Left ventricle myocardium inferior (tissue), 1 donor: ENCODE results near the gene INPP4B. TPM values are rescaled to one million over a fixed set of nuclear protein-coding genes. Genes with fewer than 3 reads are reported as not detected.

Source experiments
- DNase-seq: peaks from one replicate; pipeline ENCODE4 v3.0.0-alpha.2; 2020
- H3K27ac ChIP-seq: fragments of 200-600 bp; replicated peaks from 2 replicates; pipeline ENCODE4 v1.8.0; 2021
- H3K27me3 ChIP-seq: fragments of 200-600 bp; 2 replicates; pipeline ENCODE4 v1.8.0; 2021; ENCODE audit warnings: low read depth
- H3K36me3 ChIP-seq: fragments of 200-600 bp; 2 replicates; pipeline ENCODE4 v1.8.0; 2021
- H3K4me1 ChIP-seq: fragments of 200-600 bp; 2 replicates; pipeline ENCODE4 v1.8.0; 2021
- H3K4me3 ChIP-seq: fragments of 200-600 bp; 2 replicates; pipeline ENCODE4 v1.8.0; 2021; ENCODE audit warnings: mild to moderate bottlenecking, moderate library complexity
- H3K9me3 ChIP-seq: fragments of 200-600 bp; replicated peaks from 2 replicates; pipeline ENCODE4 v1.8.0; 2021
- CTCF ChIP-seq: fragments of 200-600 bp; IDR thresholded peaks from 2 replicates; pipeline ENCODE4 v1.8.0; 2021; ENCODE audit warnings: antibody characterized with exemption, mild to moderate bottlenecking, borderline replicate concordance
- intact Hi-C: fragments of 100-400 bp; cut with micrococcal nuclease; formaldehyde crosslinking; loops from one replicate; pipeline ENCODE4 v1.11.0; 2022
- total RNA-seq: library from RNA; stranded (reverse); fragmentation: NEBNext Ultra II Directional; extraction: Animal tissue kit (Norgen Biotek cat#: 25700); gene quantifications from one replicate; pipeline ENCODE4 v1.2.1, GENCODE V29; 2021
- donor health status: DM: no; HTN: yes; CAD: no; lungs with severe emphysema.

INPP4B gene
- total RNA-seq, 1 donor from 2014 or later, result 61.1 TPM

GRCh38 chr4:142329313-142329712 lies 516.8 kb downstream of the INPP4B start:
- Histone ChIP-seq H3K36me3 (no peaks in the 10 kb centered on the region), H3K27me3 (no peaks in the 10 kb centered on the region), H3K27ac (peak overlapping the region; percentile 74), H3K9me3 (no peaks in the 10 kb centered on the region), H3K4me3 (no peak overlapping the region), H3K4me1 (peaks cover 48% of the 10 kb centered on the region)
- intact Hi-C loops, result no loop called here
- DNase-seq, result no peak
- no peak for TF ChIP-seq CTCF

- Histone ChIP-seq H3K4me1 (peaks cover 21% of the 10 kb centered on the region), H3K4me3 (no peak overlapping the region), H3K9me3 (peaks cover 8% of the 10 kb centered on the region), H3K27me3 (no peaks in the 10 kb centered on the region), H3K36me3 (no peaks in the 10 kb centered on the region), H3K27ac (no peak overlapping the region)
- no peak for TF ChIP-seq CTCF
- intact Hi-C loops, result no loop called here
- DNase-seq, result no peak
Measured at GRCh38 chr4:142326181-142326580, 519.9 kb downstream of the INPP4B start.

- no peak for TF ChIP-seq CTCF
- H3K9me3 ChIP-seq, result peaks cover 9% of the 10 kb centered on the region
- H3K4me1 ChIP-seq, result peaks cover 5% of the 10 kb centered on the region
- H3K27me3 ChIP-seq, result no peaks in the 10 kb centered on the region
- no peak overlapping the region for H3K27ac ChIP-seq
- DNase-seq, result no peak
- intact Hi-C loops, result no loop called here
- no peaks in the 10 kb centered on the region for H3K36me3 ChIP-seq
- H3K4me3 ChIP-seq, result no peak overlapping the region
Measured at GRCh38 chr4:142324572-142324971, 521.5 kb downstream of the INPP4B start.

GRCh38 chr4:142322996-142323395 lies 523.1 kb downstream of the INPP4B start:
- no peak overlapping the region for H3K4me3 ChIP-seq
- H3K9me3 ChIP-seq, result peaks cover 9% of the 10 kb centered on the region
- no peak overlapping the region for H3K27ac ChIP-seq
- no peak for TF ChIP-seq CTCF
- H3K4me1 ChIP-seq, result no peaks in the 10 kb centered on the region
- no peaks in the 10 kb centered on the region for H3K27me3 ChIP-seq
- no peak for DNase-seq
- H3K36me3 ChIP-seq, result no peaks in the 10 kb centered on the region
- intact Hi-C loops, result no loop called here

GRCh38 chr4:142318280-142318679 lies 527.8 kb downstream of the INPP4B start:
- peaks cover 9% of the 10 kb centered on the region for H3K9me3 ChIP-seq
- no peak for TF ChIP-seq CTCF
- no peak for DNase-seq
- H3K27me3 ChIP-seq, result no peaks in the 10 kb centered on the region
- H3K36me3 ChIP-seq, result no peaks in the 10 kb centered on the region
- intact Hi-C loops, result no loop called here
- peak overlapping the region; percentile 47 for H3K27ac ChIP-seq
- H3K4me1 ChIP-seq, result peaks cover 22% of the 10 kb centered on the region
- H3K4me3 ChIP-seq, result no peak overlapping the region

GRCh38 chr4:142316913-142317312 lies 529.2 kb downstream of the INPP4B start:
- Histone ChIP-seq H3K9me3 (peaks cover 8% of the 10 kb centered on the region), H3K36me3 (no peaks in the 10 kb centered on the region), H3K4me3 (no peak overlapping the region), H3K27ac (peak overlapping the region; percentile 47), H3K27me3 (no peaks in the 10 kb centered on the region), H3K4me1 (peaks cover 22% of the 10 kb centered on the region)
- TF ChIP-seq CTCF, result no peak
- DNase-seq, result no peak
- intact Hi-C loops, result no loop called here
